GM23338 (cell line): Measurements from ENCODE around the gene NUDCD2. TPM values are rescaled to one million over a fixed set of nuclear protein-coding genes. Genes with fewer than 3 reads are reported as not detected.

Experiments
- ATAC-seq: fragments of 200-7000 bp; cut with Tn5 transposase; 3 replicates; pipeline ENCODE4 v1.9.1; 2020
- DNase-seq: peaks from one replicate; pipeline ENCODE4 v3.0.0-alpha.2; 2015; ENCODE audit warnings: low spot score
- H2AFZ ChIP-seq: fragments of 200-600 bp; sonication (generic); 2 replicates; pipeline ENCODE4 v1.8.0; 2016; ENCODE audit warnings: antibody characterized with exemption, mild to moderate bottlenecking, moderate library complexity
- H3F3A ChIP-seq: fragments of 200-600 bp; sonication (generic); replicated peaks from 2 replicates; pipeline ENCODE4 v1.8.0; 2017; ENCODE audit warnings: antibody characterized with exemption, mixed run types, low read depth
- H3K27ac ChIP-seq: fragments of 200-600 bp; sonication (generic); 2 replicates; pipeline ENCODE4 v1.6.1; 2016; ENCODE audit warnings: low read depth
- H3K27me3 ChIP-seq: fragments of 200-600 bp; sonication (generic); 2 replicates; pipeline ENCODE4 v1.8.0; 2016; ENCODE audit warnings: mild to moderate bottlenecking, mixed run types, moderate library complexity; ENCODE audit not compliant: insufficient read depth
- H3K36me3 ChIP-seq: fragments of 200-600 bp; sonication (generic); 2 replicates; pipeline ENCODE4 v1.8.0; 2016; ENCODE audit warnings: mild to moderate bottlenecking; ENCODE audit not compliant: insufficient read depth
- H3K4me1 ChIP-seq: fragments of 200-600 bp; sonication (generic); 2 replicates; pipeline ENCODE4 v1.8.0; 2016; ENCODE audit warnings: mild to moderate bottlenecking, moderate library complexity; ENCODE audit not compliant: insufficient read depth
- H3K4me2 ChIP-seq: fragments of 200-600 bp; sonication (generic); 2 replicates; pipeline ENCODE4 v1.7.1; 2017; ENCODE audit warnings: mixed run types
- H3K4me3 ChIP-seq: fragments of 200-600 bp; sonication (generic); 2 replicates; pipeline ENCODE4 v1.6.1; 2016; ENCODE audit warnings: mixed run types
- H3K79me2 ChIP-seq: fragments of 200-600 bp; sonication (generic); replicated peaks from 2 replicates; pipeline ENCODE4 v1.8.0; 2017; ENCODE audit warnings: mild to moderate bottlenecking; ENCODE audit not compliant: insufficient read depth
- H3K9me2 ChIP-seq: fragments of 200-600 bp; sonication (generic); 2 replicates; pipeline ENCODE4 v1.8.0; 2017; ENCODE audit not compliant: insufficient read depth
- H4K20me1 ChIP-seq: fragments of 200-600 bp; sonication (generic); replicated peaks from 2 replicates; pipeline ENCODE4 v1.8.0; 2017; ENCODE audit warnings: mild to moderate bottlenecking; ENCODE audit not compliant: insufficient read depth
- H3K27ac Mint-ChIP-seq: 2 replicates; pipeline ENCODE4 v1.8.0; 2020; ENCODE audit warnings: inconsistent platforms, mild to moderate bottlenecking, moderate library complexity, mixed read lengths
- H3K27me3 Mint-ChIP-seq: 3 replicates; pipeline ENCODE4 v1.8.0; 2022; ENCODE audit warnings: low read depth, mild to moderate bottlenecking, moderate library complexity, mixed read lengths, inconsistent platforms; ENCODE audit not compliant: insufficient read depth, poor library complexity
- H3K36me3 Mint-ChIP-seq: 3 replicates; pipeline ENCODE4 v1.8.0; 2021; ENCODE audit warnings: low read depth, mild to moderate bottlenecking, inconsistent platforms, moderate library complexity, mixed read lengths
- H3K4me1 Mint-ChIP-seq: 3 replicates; pipeline ENCODE4 v1.8.0; 2020; ENCODE audit warnings: mild to moderate bottlenecking, inconsistent platforms, mixed read lengths
- H3K4me3 Mint-ChIP-seq: 3 replicates; pipeline ENCODE4 v1.8.0; 2021; ENCODE audit warnings: moderate library complexity, mild to moderate bottlenecking, inconsistent platforms, mixed read lengths
- H3K9me3 Mint-ChIP-seq: 3 replicates; pipeline ENCODE4 v1.8.0; 2020; ENCODE audit warnings: moderate library complexity, mild to moderate bottlenecking, inconsistent platforms, mixed read lengths
- CREB1 ChIP-seq: fragments of 250-450 bp; sonication (Bioruptor Pico); IDR thresholded peaks from 2 replicates; pipeline ENCODE4 v1.5.0; 2020; ENCODE audit warnings: low read depth, mild to moderate bottlenecking, moderate library complexity
- CTCF ChIP-seq, 2 experiments: fragments of 200-600 bp in 1 of 2; sonication (generic) in 1 of 2; conservative IDR thresholded peaks; 2 replicates each; pipeline versions ENCODE4 v1.5.1 to v1.6.1; 2016 to 2017; ENCODE audit warnings: antibody characterized with exemption in 2 of 2, low read depth in 2 of 2, mild to moderate bottlenecking in 2 of 2, moderate library complexity in 1 of 2
- EZH2 ChIP-seq: fragments of 200-600 bp; sonication (generic); IDR thresholded peaks from one replicate; pipeline ENCODE4 v1.8.0; 2017; ENCODE audit warnings: antibody characterized with exemption, mild to moderate bottlenecking, low read depth; ENCODE audit not compliant: unreplicated experiment
- EZH2phosphoT487 ChIP-seq: fragments of 200-600 bp; sonication (generic); IDR thresholded peaks from one replicate; pipeline ENCODE4 v1.8.1; 2018; ENCODE audit warnings: antibody characterized with exemption; ENCODE audit not compliant: unreplicated experiment
- JUNB ChIP-seq: IDR thresholded peaks from one replicate; pipeline ENCODE4 v1.6.1; 2016; ENCODE audit warnings: antibody characterized with exemption; ENCODE audit not compliant: unreplicated experiment
- NANOG ChIP-seq: IDR thresholded peaks from 2 replicates; pipeline ENCODE4 v1.6.1; 2016; ENCODE audit warnings: antibody characterized with exemption, borderline replicate concordance
- POLR2AphosphoS5 ChIP-seq: IDR thresholded peaks from 2 replicates; pipeline ENCODE4 v1.6.1; 2016; ENCODE audit warnings: antibody characterized with exemption, low read depth
- REST ChIP-seq: IDR thresholded peaks from one replicate; pipeline ENCODE4 v1.6.1; 2018; ENCODE audit warnings: antibody characterized with exemption; ENCODE audit not compliant: unreplicated experiment
- STAT1 ChIP-seq: IDR thresholded peaks from one replicate; pipeline ENCODE4 v1.6.1; 2016; ENCODE audit warnings: antibody characterized with exemption; ENCODE audit not compliant: unreplicated experiment
- ZNF331 ChIP-seq: fragments of 250-450 bp; sonication (Bioruptor Pico); IDR thresholded peaks from 2 replicates; pipeline ENCODE4 v1.5.0; 2020; ENCODE audit warnings: low read depth, mild to moderate bottlenecking, moderate library complexity
- ZNF462 ChIP-seq: fragments of 250-450 bp; sonication (Bioruptor Pico); IDR thresholded peaks from 2 replicates; pipeline ENCODE4 v1.5.0; 2020; ENCODE audit warnings: mild to moderate bottlenecking, moderate library complexity
- polyA plus RNA-seq: library from polyadenylated mRNA; unstranded; fragments of >200 nt; fragmentation: Nextera tagmentation; extraction: Ambion mirVana; gene quantifications from 2 replicates; pipeline ENCODE4 v1.2.1, GENCODE V29; 2016
- total RNA-seq: library from RNA; depleted of rRNA; stranded (reverse); fragments of >200 nt; shearing (Covaris generic); gene quantifications from 2 replicates; pipeline ENCODE4 v1.2.3, GENCODE V29; 2014

Gene NUDCD2
- total and polyA plus RNA-seq, 2 experiments from 2014 or later = 23.2 to 123 TPM

- no peak; the same call in 2 of the 3 replicates for ATAC-seq
- no peak overlapping the region for H2AFZ ChIP-seq
- H3K27ac Mint-ChIP-seq = 0 out of 2 replicates have a peak overlapping the region, but pooled peaks have one; percentile 36
Measured at GRCh38 chr5:163407034-163407655, 52.8 kb downstream of the NUDCD2 start.

More at GRCh38 chr5:163407034-163407655, 52.8 kb downstream of the NUDCD2 start:
- H3K27ac ChIP-seq = no peak overlapping the region
- H3K36me3 ChIP-seq = no peaks in the 10 kb centered on the region
- H3K4me2 ChIP-seq = no peak overlapping the region
- no peaks in the 10 kb centered on the region for H3F3A ChIP-seq
- peaks cover 9% of the 10 kb centered on the region; the same call in 2 of the 3 replicates for H3K4me1 Mint-ChIP-seq
- H4K20me1 ChIP-seq = no peaks in the 10 kb centered on the region
- no peaks in the 10 kb centered on the region for H3K79me2 ChIP-seq
- no peaks in the 10 kb centered on the region for H3K27me3 ChIP-seq
- H3K36me3 Mint-ChIP-seq = no peaks in the 10 kb centered on the region
- H3K27me3 Mint-ChIP-seq = no peaks in the 10 kb centered on the region
- 0 out of 2 replicates have a peak, but pooled peaks cover 5% of the 10 kb centered on the region for H3K4me1 ChIP-seq
- TF ChIP-seq CREB1 (CRISPR knock-in tag) (no peak), CTCF (conservative IDR thresholded peaks at IDR 0.05; ENCODE audit: low read depth in 2 of 2) (no peak), REST (no peak), ZNF462 (no peak), EZH2phosphoT487 (no peak), ZNF331 (no peak), STAT1 (no peak), EZH2 (no peak), JUNB (no peak), POLR2AphosphoS5 (no peak), NANOG (no peak)
- DNase-seq = no peak
- H3K9me3 Mint-ChIP-seq = no peaks in the 10 kb centered on the region
- no peaks in the 10 kb centered on the region for H3K9me2 ChIP-seq
- no peak overlapping the region for H3K4me3 Mint-ChIP-seq
- H3K4me3 ChIP-seq = no peak overlapping the region
